Activated CD4-positive, alpha-beta T cell treated with anti-CD3 and anti-CD28 coated beads, Interleukin-2, Interleukin-4, amounts not matched to agents 100 ng/mL and 50 ng/mL, durations not matched to agents 16 hours and 8 hours (primary cell): ENCODE data around the gene KIF9.
"Not testable (repeated sequence)": the region's sequence is repeated elsewhere in the genome, so short reads cannot be mapped to it uniquely, and the experiment has no call there.

ENCODE experiments used
- DNase-seq: peaks from one replicate; pipeline ENCODE4 v3.0.0-alpha.2; 2020; ENCODE audit warnings: low spot score

KIF9 gene

GRCh38 chr3:47294392-47294791 is 11.8 kb upstream of the KIF9 start:
- DNase-seq: no peak

GRCh38 chr3:47293822-47294221 is 11.2 kb upstream of the KIF9 start:
- no peak for DNase-seq

- DNase-seq: not testable (repeated sequence)
These were observed 9.3 kb upstream of the KIF9 start for GRCh38 chr3:47291754-47292420.

- no peak for DNase-seq
These were observed 8.7 kb upstream of the KIF9 start for GRCh38 chr3:47291158-47291753.

- no peak for DNase-seq
These were observed 6.6 kb upstream of the KIF9 start for GRCh38 chr3:47288966-47289910.

GRCh38 chr3:47283591-47284364 is 1.2 kb upstream of the KIF9 start:
- peak; percentile 34 for DNase-seq

- DNase-seq: no peak
These were observed 566 bp upstream of the KIF9 start for GRCh38 chr3:47283193-47283537.

GRCh38 chr3:47280519-47280918 is 2.1 kb downstream of the KIF9 start:
- DNase-seq: no peak

- no peak for DNase-seq
These were observed 6.0 kb downstream of the KIF9 start for GRCh38 chr3:47276558-47276957.

GRCh38 chr3:47274652-47275051 is 7.9 kb downstream of the KIF9 start:
- no peak for DNase-seq

- DNase-seq: no peak
These were observed 9.0 kb downstream of the KIF9 start for GRCh38 chr3:47273564-47273963.

- DNase-seq: no peak
These were observed 12.1 kb downstream of the KIF9 start for GRCh38 chr3:47270526-47270925.

GRCh38 chr3:47267490-47267824 is 15.1 kb downstream of the KIF9 start:
- DNase-seq: no peak

- DNase-seq: peak; percentile 22
These were observed 15.7 kb downstream of the KIF9 start for GRCh38 chr3:47266709-47267489.

GRCh38 chr3:47265725-47266428 is 16.7 kb downstream of the KIF9 start:
- no peak for DNase-seq

- DNase-seq: no peak
These were observed 17.6 kb downstream of the KIF9 start for GRCh38 chr3:47265008-47265407.

GRCh38 chr3:47261301-47261700 is 21.3 kb downstream of the KIF9 start:
- DNase-seq: no peak

GRCh38 chr3:47260605-47261004 is 22.0 kb downstream of the KIF9 start:
- DNase-seq: no peak

GRCh38 chr3:47259114-47259513 is 23.5 kb downstream of the KIF9 start:
- DNase-seq: no peak

GRCh38 chr3:47256331-47256730 is 26.3 kb downstream of the KIF9 start:
- DNase-seq: not testable (repeated sequence)

GRCh38 chr3:47251689-47252088 is 30.9 kb downstream of the KIF9 start:
- no peak for DNase-seq
